ENCODE measurements around the gene NME8. TPM values are rescaled to one million over a fixed set of nuclear protein-coding genes. Genes with fewer than 3 reads are reported as not detected.

The NME8 gene
- total RNA-seq, 1 experiment from 2014 or later = not detected

Other genes with a start within 250 kb of the NME8 start
- not detected in 2 replicates for gene GPR141, start 164.8 kb upstream of the NME8 start, total RNA-seq (2014; rRNA removed; shearing (Covaris generic); ENCODE audit: low replicate concordance)
- gene SFRP4, start 68.2 kb downstream of the NME8 start, total RNA-seq (2014; rRNA removed; shearing (Covaris generic); ENCODE audit: low replicate concordance) = not detected in 2 replicates
- 0.34 and 0.90 TPM in 2 replicates for gene EPDR1, start 72.0 kb downstream of the NME8 start, total RNA-seq (2014; rRNA removed; shearing (Covaris generic); ENCODE audit: low replicate concordance)

All from Karpas-422 (cell line).